ENCODE results near the gene KCTD16.

KCTD16 gene

DNA sequence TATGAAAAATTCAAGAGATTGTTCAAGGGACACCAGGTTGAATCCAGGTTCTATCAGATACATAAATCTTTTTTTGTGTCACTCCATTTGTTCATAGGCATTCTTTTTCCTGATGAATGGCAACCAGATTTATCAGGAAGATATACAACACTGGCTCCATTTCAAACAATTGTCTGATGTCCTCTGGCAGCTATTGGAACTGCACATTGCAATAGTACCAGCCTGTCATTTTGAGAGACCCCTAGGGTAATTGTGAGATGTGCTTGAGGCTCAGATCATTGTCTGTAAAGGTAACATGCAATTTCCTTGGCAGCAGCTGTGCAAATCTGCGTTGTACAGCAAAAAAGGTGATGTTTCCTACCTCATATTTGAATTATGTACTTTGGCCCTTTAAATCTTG is 25.9 kb downstream of the KCTD16 start:
- Histone ChIP-seq H3K9me3 (ENCODE audit: control insufficient read depth, insufficient read depth, low read depth, low read length) (no peaks in the 10 kb centered on the region), H3K4me1 (ENCODE audit: control insufficient read depth, insufficient read depth, low read length) (peaks cover 25% of the 10 kb centered on the region), H3K27ac (ENCODE audit: extremely low read depth, low read depth, low read length) (no peak overlapping the region), H3K36me3 (ENCODE audit: control insufficient read depth in 2 of 2, insufficient read depth in 1 of 2, low read length in 2 of 2) (no peaks in the 10 kb centered on the region), H3K4me3 (ENCODE audit: low read depth, low read length) (no peak overlapping the region)
- ChIA-PET CTCF (interaction anchor here (0.7 to 5.3 kb wide), 3 partner anchors 8 to 1666 kb away, joined by 3 to 29 read pairs (median 4); no protein-coding TSS in a partner anchor), POLR2A (no interaction called here)
- no peak for TF ChIP-seq ZNF629 (tag by site-specific recombination; IDR thresholded peaks at IDR 0.05)
- TF ChIP-seq HOXC10 (CRISPR knock-in tag; IDR thresholded peaks at IDR 0.05), result no peak

DNA sequence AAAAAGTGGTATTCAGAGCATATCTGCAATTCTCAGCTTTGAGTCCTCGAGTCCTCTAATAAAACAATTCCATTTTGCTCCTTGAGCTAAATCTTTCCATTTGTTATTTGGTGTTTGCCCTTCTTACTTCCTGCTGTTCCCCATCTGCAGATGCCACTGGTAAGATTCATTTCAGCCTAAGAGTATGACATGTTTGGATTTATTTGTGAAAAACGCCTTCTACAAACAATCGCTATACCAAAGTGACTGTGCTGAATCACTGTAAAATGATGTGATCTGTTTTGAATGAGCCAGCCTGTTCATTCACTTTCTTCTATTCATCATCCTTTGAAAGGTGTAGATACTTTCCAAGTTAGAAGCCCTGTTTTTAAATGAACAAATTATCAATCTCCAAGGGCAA is 27.7 kb downstream of the KCTD16 start:
- Histone ChIP-seq H3K36me3 (ENCODE audit: control insufficient read depth in 2 of 2, insufficient read depth in 1 of 2, low read length in 2 of 2) (no peaks in the 10 kb centered on the region), H3K4me3 (ENCODE audit: low read depth, low read length) (no peak overlapping the region), H3K9me3 (ENCODE audit: control insufficient read depth, insufficient read depth, low read depth, low read length) (no peaks in the 10 kb centered on the region), H3K27ac (ENCODE audit: extremely low read depth, low read depth, low read length) (no peak overlapping the region), H3K4me1 (ENCODE audit: control insufficient read depth, insufficient read depth, low read length) (peaks cover 22% of the 10 kb centered on the region)
- ChIA-PET POLR2A (no interaction called here), CTCF (no interaction called here)
- TF ChIP-seq TRIM28 (IDR thresholded peaks at IDR 0.05; ENCODE audit: borderline replicate concordance, low read length) (peak; percentile 78; the same call in 1 of the 2 replicates), ZNF555 (tag by site-specific recombination; conservative IDR thresholded peaks at IDR 0.05) (no peak)

DNA sequence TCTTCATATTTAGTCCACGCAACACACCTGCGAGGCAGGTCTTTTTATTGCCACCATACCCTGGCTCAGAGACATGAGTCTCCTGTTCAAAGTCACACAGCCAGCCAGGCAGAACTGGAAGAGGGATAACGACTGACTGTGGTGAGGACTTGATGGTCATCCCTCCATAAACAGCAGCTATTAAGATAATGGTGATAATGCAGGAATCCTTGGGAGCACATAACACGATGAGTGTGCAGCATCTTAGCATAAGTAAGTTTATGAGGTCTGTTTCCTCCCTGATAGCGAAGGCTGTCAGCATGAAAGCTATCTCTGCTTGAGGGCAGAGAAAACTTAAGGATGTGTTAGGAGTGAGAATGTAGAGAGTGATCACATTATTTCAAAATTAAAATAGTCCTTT is 30.9 kb downstream of the KCTD16 start:
- ChIA-PET POLR2A (no interaction called here), CTCF (no interaction called here)
- TF ChIP-seq TRIM28 (IDR thresholded peaks at IDR 0.05; ENCODE audit: borderline replicate concordance, low read length), result peak; percentile 36; the same call in 1 of the 2 replicates
- TF ChIP-seq ZNF629 (tag by site-specific recombination; IDR thresholded peaks at IDR 0.05), result no peak
- TF ChIP-seq, protein P1, sequence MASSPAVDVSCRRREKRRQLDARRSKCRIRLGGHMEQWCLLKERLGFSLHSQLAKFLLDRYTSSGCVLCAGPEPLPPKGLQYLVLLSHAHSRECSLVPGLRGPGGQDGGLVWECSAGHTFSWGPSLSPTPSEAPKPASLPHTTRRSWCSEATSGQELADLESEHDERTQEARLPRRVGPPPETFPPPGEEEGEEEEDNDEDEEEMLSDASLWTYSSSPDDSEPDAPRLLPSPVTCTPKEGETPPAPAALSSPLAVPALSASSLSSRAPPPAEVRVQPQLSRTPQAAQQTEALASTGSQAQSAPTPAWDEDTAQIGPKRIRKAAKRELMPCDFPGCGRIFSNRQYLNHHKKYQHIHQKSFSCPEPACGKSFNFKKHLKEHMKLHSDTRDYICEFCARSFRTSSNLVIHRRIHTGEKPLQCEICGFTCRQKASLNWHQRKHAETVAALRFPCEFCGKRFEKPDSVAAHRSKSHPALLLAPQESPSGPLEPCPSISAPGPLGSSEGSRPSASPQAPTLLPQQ (tag by site-specific recombination; IDR thresholded peaks at IDR 0.05), result no peak
- no peaks in the 10 kb centered on the region for H3K36me3 ChIP-seq (ENCODE audit: control insufficient read depth in 2 of 2, insufficient read depth in 1 of 2, low read length in 2 of 2)
- peaks cover 11% of the 10 kb centered on the region for H3K4me1 ChIP-seq (ENCODE audit: control insufficient read depth, insufficient read depth, low read length)
- no peak overlapping the region for H3K4me3 ChIP-seq (ENCODE audit: low read depth, low read length)
- no peaks in the 10 kb centered on the region for H3K9me3 ChIP-seq (ENCODE audit: control insufficient read depth, insufficient read depth, low read depth, low read length)
- H3K27ac ChIP-seq (ENCODE audit: extremely low read depth, low read depth, low read length), result no peak overlapping the region

DNA sequence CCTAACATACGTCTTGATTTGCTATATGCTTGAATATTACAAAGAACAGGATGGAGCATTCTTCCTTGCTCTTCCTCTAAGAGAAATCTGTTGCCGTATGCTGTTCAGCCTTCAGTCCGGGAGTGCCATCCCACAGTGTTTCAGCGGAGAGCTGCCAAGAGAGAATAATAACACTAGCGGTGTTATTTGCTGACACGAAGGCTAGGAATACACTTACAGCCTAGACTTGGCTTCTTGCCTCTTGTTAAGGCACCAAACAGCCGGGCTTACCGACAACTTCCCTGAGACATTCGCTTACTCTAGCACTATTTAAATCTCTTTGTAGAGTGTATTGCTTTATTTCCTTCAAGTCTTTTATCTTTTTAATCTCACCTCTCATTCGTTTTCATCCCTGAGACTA is 31.4 kb downstream of the KCTD16 start:
- TF ChIP-seq ZNF416 (tag by site-specific recombination; IDR thresholded peaks at IDR 0.05), result no peak
- TF ChIP-seq ZNF791 (tag by site-specific recombination; IDR thresholded peaks at IDR 0.05), result no peak
- TF ChIP-seq GLIS1 (tag by site-specific recombination; IDR thresholded peaks at IDR 0.05), result no peak
- TF ChIP-seq ZNF792 (tag by site-specific recombination; IDR thresholded peaks at IDR 0.05), result no peak
- no peak for TF ChIP-seq ZFP3 (tag by site-specific recombination; IDR thresholded peaks at IDR 0.05; ENCODE audit: low read depth)
- no peak for TF ChIP-seq ZNF701 (tag by site-specific recombination; IDR thresholded peaks at IDR 0.05)
- TF ChIP-seq ZIC2 (tag by site-specific recombination; IDR thresholded peaks at IDR 0.05), result no peak
- TF ChIP-seq ZBTB8A (tag by site-specific recombination; IDR thresholded peaks at IDR 0.05), result no peak
- TF ChIP-seq, protein P2, sequence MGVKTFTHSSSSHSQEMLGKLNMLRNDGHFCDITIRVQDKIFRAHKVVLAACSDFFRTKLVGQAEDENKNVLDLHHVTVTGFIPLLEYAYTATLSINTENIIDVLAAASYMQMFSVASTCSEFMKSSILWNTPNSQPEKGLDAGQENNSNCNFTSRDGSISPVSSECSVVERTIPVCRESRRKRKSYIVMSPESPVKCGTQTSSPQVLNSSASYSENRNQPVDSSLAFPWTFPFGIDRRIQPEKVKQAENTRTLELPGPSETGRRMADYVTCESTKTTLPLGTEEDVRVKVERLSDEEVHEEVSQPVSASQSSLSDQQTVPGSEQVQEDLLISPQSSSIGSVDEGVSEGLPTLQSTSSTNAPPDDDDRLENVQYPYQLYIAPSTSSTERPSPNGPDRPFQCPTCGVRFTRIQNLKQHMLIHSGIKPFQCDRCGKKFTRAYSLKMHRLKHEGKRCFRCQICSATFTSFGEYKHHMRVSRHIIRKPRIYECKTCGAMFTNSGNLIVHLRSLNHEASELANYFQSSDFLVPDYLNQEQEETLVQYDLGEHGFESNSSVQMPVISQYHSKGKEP (tag by site-specific recombination; IDR thresholded peaks at IDR 0.05), result no peak
- no peak for TF ChIP-seq MYNN (tag by site-specific recombination; IDR thresholded peaks at IDR 0.05; ENCODE audit: borderline replicate concordance)
- TF ChIP-seq, protein P3, sequence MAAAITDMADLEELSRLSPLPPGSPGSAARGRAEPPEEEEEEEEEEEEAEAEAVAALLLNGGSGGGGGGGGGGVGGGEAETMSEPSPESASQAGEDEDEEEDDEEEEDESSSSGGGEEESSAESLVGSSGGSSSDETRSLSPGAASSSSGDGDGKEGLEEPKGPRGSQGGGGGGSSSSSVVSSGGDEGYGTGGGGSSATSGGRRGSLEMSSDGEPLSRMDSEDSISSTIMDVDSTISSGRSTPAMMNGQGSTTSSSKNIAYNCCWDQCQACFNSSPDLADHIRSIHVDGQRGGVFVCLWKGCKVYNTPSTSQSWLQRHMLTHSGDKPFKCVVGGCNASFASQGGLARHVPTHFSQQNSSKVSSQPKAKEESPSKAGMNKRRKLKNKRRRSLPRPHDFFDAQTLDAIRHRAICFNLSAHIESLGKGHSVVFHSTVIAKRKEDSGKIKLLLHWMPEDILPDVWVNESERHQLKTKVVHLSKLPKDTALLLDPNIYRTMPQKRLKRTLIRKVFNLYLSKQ (tag by site-specific recombination; IDR thresholded peaks at IDR 0.05; ENCODE audit: borderline replicate concordance), result no peak
- no peak for TF ChIP-seq SCRT2 (tag by site-specific recombination; IDR thresholded peaks at IDR 0.05)
- ChIA-PET POLR2A (no interaction called here), CTCF (no interaction called here)
- H3K4me3 ChIP-seq (ENCODE audit: low read depth, low read length), result no peak overlapping the region
- peaks cover 11% of the 10 kb centered on the region for H3K4me1 ChIP-seq (ENCODE audit: control insufficient read depth, insufficient read depth, low read length)
- H3K27ac ChIP-seq (ENCODE audit: extremely low read depth, low read depth, low read length), result no peak overlapping the region
- no peaks in the 10 kb centered on the region for H3K36me3 ChIP-seq (ENCODE audit: control insufficient read depth in 2 of 2, insufficient read depth in 1 of 2, low read length in 2 of 2)
- H3K9me3 ChIP-seq (ENCODE audit: control insufficient read depth, insufficient read depth, low read depth, low read length), result no peaks in the 10 kb centered on the region
